H1 (cell line): ENCODE data around the gene KRT85. TPM values are rescaled to one million over a fixed set of nuclear protein-coding genes. Genes with fewer than 3 reads are reported as not detected.

Source experiments
- CTCF ChIA-PET: fragments of 300-600 bp; sonication (Branson Sonifier 250); formaldehyde crosslinking; loops from one replicate; lab custom pipeline; 2021; ENCODE audit not compliant: partially characterized antibody; lab: Charles Lee
- POLR2A ChIA-PET: fragments of 300-600 bp; sonication (Branson Sonifier 250); formaldehyde crosslinking; loops from one replicate; lab custom pipeline; 2021; ENCODE audit warnings: inconsistent platforms; ENCODE audit not compliant: partially characterized antibody; lab: Charles Lee
- DNase-seq, 2 experiments: peaks; one replicate each; pipeline versions ENCODE4 v3.0.0 to v3.0.0-alpha.2; 2010 to 2022; ENCODE audit warnings: low spot score in 2 of 2, low read depth in 1 of 2, mixed read lengths in 1 of 2
- FAIRE-seq: peaks from 2 replicates; lab custom pipeline; 2011; peaks lifted over from hg19 to GRCh38; lab: Jason Lieb, UNC
- H2AFZ ChIP-seq: 2 replicates; pipeline ENCODE4 v1.8.1; 2012; ENCODE audit warnings: low read length, inconsistent platforms
- H2AK5ac ChIP-seq: 2 replicates; pipeline ENCODE4 v1.6.1; 2013; ENCODE audit warnings: low read depth, low read length
- H2BK120ac ChIP-seq: replicated peaks from 2 replicates; pipeline ENCODE3; 2013; ENCODE audit warnings: low read depth, low read length, inconsistent platforms
- H2BK12ac ChIP-seq: 2 replicates; pipeline ENCODE4 v1.6.1; 2013; ENCODE audit warnings: low read depth, low read length
- H2BK15ac ChIP-seq: 2 replicates; pipeline ENCODE4 v1.6.1; 2013; ENCODE audit warnings: low read length
- H2BK20ac ChIP-seq: 2 replicates; pipeline ENCODE4 v1.6.1; 2013; ENCODE audit warnings: low read length
- H2BK5ac ChIP-seq: 2 replicates; pipeline ENCODE4 v1.6.1; 2013; ENCODE audit warnings: low read depth, low read length
- H3K14ac ChIP-seq: 2 replicates; pipeline ENCODE4 v1.6.1; 2013; ENCODE audit warnings: inconsistent platforms; ENCODE audit not compliant: insufficient read length
- H3K18ac ChIP-seq: 2 replicates; pipeline ENCODE4 v1.6.1; 2013; ENCODE audit warnings: low read length; ENCODE audit errors: extremely low read depth
- H3K23ac ChIP-seq: 2 replicates; pipeline ENCODE4 v1.6.1; 2013; ENCODE audit warnings: inconsistent platforms; ENCODE audit not compliant: insufficient read length
- H3K23me2 ChIP-seq: 2 replicates; pipeline ENCODE4 v1.6.1; 2013; ENCODE audit warnings: low read depth, low read length
- H3K27ac ChIP-seq: 2 replicates; pipeline ENCODE4 v1.6.1; 2011; ENCODE audit warnings: low read depth, low read length, inconsistent platforms
- H3K27me3 ChIP-seq, 4 experiments: replicated peaks in 1 of 4; 1 replicate in 1 of 4; 2 replicates in 3 of 4; pipeline versions ENCODE4 v1.6.1 to v1.8.1; 2011 to 2013; ENCODE audit warnings: low read length in 3 of 4, mild to moderate bottlenecking in 3 of 4, inconsistent platforms in 2 of 4, mixed read lengths in 2 of 4, moderate library complexity in 1 of 4; ENCODE audit not compliant: control insufficient read depth in 3 of 4, insufficient read depth in 3 of 4; ENCODE audit errors: extremely low read depth in 1 of 4
- H3K36me3 ChIP-seq, 4 experiments: 2 replicates each; pipeline versions ENCODE4 v1.6.1 to v1.8.1; 2011 to 2013; ENCODE audit warnings: mild to moderate bottlenecking in 4 of 4, low read length in 3 of 4, moderate library complexity in 2 of 4, control low read depth in 1 of 4, inconsistent platforms in 1 of 4; ENCODE audit not compliant: insufficient read depth in 4 of 4, control insufficient read depth in 2 of 4
- H3K4ac ChIP-seq: replicated peaks from 2 replicates; pipeline ENCODE3; 2013; ENCODE audit warnings: low read length, low read depth, mixed read lengths, inconsistent platforms; ENCODE audit not compliant: insufficient read length
- H3K4me1 ChIP-seq, 4 experiments: replicated peaks in 1 of 4; 1 replicate in 1 of 4; 2 replicates in 3 of 4; pipeline versions ENCODE4 v1.6.1 to v1.8.1; 2011 to 2013; ENCODE audit warnings: low read length in 3 of 4, inconsistent platforms in 2 of 4, mixed read lengths in 1 of 4; ENCODE audit not compliant: insufficient read depth in 4 of 4, control insufficient read depth in 3 of 4
- H3K4me2 ChIP-seq, 2 experiments: 2 replicates each; pipeline versions ENCODE4 v1.6.1 to v1.8.1; 2011 to 2013; ENCODE audit warnings: low read depth in 2 of 2, low read length in 2 of 2, control low read depth in 1 of 2, inconsistent platforms in 1 of 2, mild to moderate bottlenecking in 1 of 2; ENCODE audit not compliant: insufficient read depth in 1 of 2
- H3K4me3 ChIP-seq, 4 experiments: fragments of 200-600, 300-600 bp in 1 of 4; sonication (generic), shearing (Covaris generic), sonication (Bioruptor Twin) in 1 of 4; 2 replicates each; pipeline versions ENCODE4 v1.5.1 to v1.8.1; 2011 to 2016; ENCODE audit warnings: low read length in 4 of 4, low read depth in 3 of 4, control low read depth in 2 of 4, inconsistent platforms in 2 of 4, mild to moderate bottlenecking in 2 of 4, mixed read lengths in 1 of 4, moderate library complexity in 1 of 4; ENCODE audit not compliant: insufficient read depth in 2 of 4; ENCODE audit errors: extremely low read depth in 1 of 4
- H3K56ac ChIP-seq: replicated peaks from 2 replicates; pipeline ENCODE3; 2013; ENCODE audit warnings: low read depth, mild to moderate bottlenecking, mixed read lengths, low read length, inconsistent platforms; ENCODE audit not compliant: insufficient read length
- H3K79me1 ChIP-seq: 2 replicates; pipeline ENCODE4 v1.6.1; 2013; ENCODE audit warnings: low read depth, low read length, control low read depth
- H3K79me2 ChIP-seq, 2 experiments: 2 replicates each; pipeline versions ENCODE4 v1.6.1 to v1.8.1; 2012 to 2013; ENCODE audit warnings: low read length in 2 of 2, mild to moderate bottlenecking in 2 of 2, inconsistent platforms in 1 of 2; ENCODE audit not compliant: insufficient read depth in 2 of 2, control insufficient read depth in 1 of 2
- H3K9ac ChIP-seq, 4 experiments: replicated peaks in 1 of 4; 1 replicate in 1 of 4; 2 replicates in 3 of 4; pipeline versions ENCODE4 v1.6.1 to v1.8.1; 2011 to 2013; ENCODE audit warnings: low read depth in 3 of 4, low read length in 3 of 4, control low read depth in 2 of 4, mild to moderate bottlenecking in 2 of 4, moderate library complexity in 2 of 4, inconsistent platforms in 1 of 4; ENCODE audit errors: extremely low read depth in 1 of 4
- H3K9me3 ChIP-seq, 2 experiments: 2 replicates each; pipeline versions ENCODE4 v1.6.1 to v1.8.1; 2012 to 2013; ENCODE audit warnings: mild to moderate bottlenecking in 2 of 2, moderate library complexity in 2 of 2, control low read depth in 1 of 2, inconsistent platforms in 1 of 2, low read depth in 1 of 2, low read length in 1 of 2, mixed read lengths in 1 of 2; ENCODE audit not compliant: insufficient read depth in 2 of 2
- H4K20me1 ChIP-seq, 2 experiments: replicated peaks in 1 of 2; 2 replicates each; pipeline versions ENCODE3 to v1.8.1; 2011 to 2013; ENCODE audit warnings: inconsistent platforms in 2 of 2, low read length in 2 of 2, mild to moderate bottlenecking in 1 of 2; ENCODE audit not compliant: insufficient read depth in 2 of 2, control insufficient read depth in 1 of 2
- H4K5ac ChIP-seq: 2 replicates; pipeline ENCODE4 v1.6.1; 2013; ENCODE audit warnings: low read length, low read depth, mixed read lengths, inconsistent platforms; ENCODE audit not compliant: insufficient read length
- H4K8ac ChIP-seq: 2 replicates; pipeline ENCODE4 v1.8.0; 2013; ENCODE audit warnings: mild to moderate bottlenecking, moderate library complexity, low read length, inconsistent platforms; ENCODE audit not compliant: insufficient read depth; ENCODE audit errors: extremely low read depth
- H4K91ac ChIP-seq: replicated peaks from 2 replicates; pipeline ENCODE3; 2013; ENCODE audit warnings: low read length, mixed read lengths, inconsistent platforms; ENCODE audit not compliant: insufficient read length
- ASH2L ChIP-seq: fragments of 200-600, 300-600 bp; sonication (generic); IDR thresholded peaks from one replicate; pipeline ENCODE4 v1.7.1; 2017; ENCODE audit warnings: low read length
- CBX5 ChIP-seq: fragments of 300-800, 300-1000 bp; sonication (generic); IDR thresholded peaks from 2 replicates; pipeline ENCODE4 v1.7.1; 2016; ENCODE audit warnings: antibody characterized with exemption, low read length, low read depth
- CBX8 ChIP-seq: fragments of 300-800, 300-1000 bp; sonication (generic); IDR thresholded peaks from 2 replicates; pipeline ENCODE4 v1.7.1; 2016; ENCODE audit warnings: low read depth, low read length, borderline replicate concordance
- CEBPB ChIP-seq: IDR thresholded peaks from 2 replicates; pipeline ENCODE4 v1.6.1; 2012; ENCODE audit warnings: low read depth, low read length
- CHD1 ChIP-seq: IDR thresholded peaks from 2 replicates; pipeline ENCODE4 v1.6.1; 2012; ENCODE audit warnings: low read depth, low read length, improper control_type of control experiment
- CREB1 ChIP-seq: IDR thresholded peaks from 2 replicates; pipeline ENCODE4 v1.6.1; 2012; ENCODE audit warnings: inconsistent platforms
- E2F6 ChIP-seq: IDR thresholded peaks from 2 replicates; pipeline ENCODE4 v1.6.1; 2012; ENCODE audit warnings: inconsistent platforms
- GTF2F1 ChIP-seq: IDR thresholded peaks from 2 replicates; pipeline ENCODE4 v1.6.1; 2012; ENCODE audit warnings: low read depth, low read length, improper control_type of control experiment, borderline replicate concordance
- HDAC6 ChIP-seq: IDR thresholded peaks from one replicate; pipeline ENCODE4 v1.7.1; 2012; ENCODE audit warnings: low read depth, mild to moderate bottlenecking, inconsistent platforms, low read length, moderate library complexity
- NRF1 ChIP-seq: IDR thresholded peaks from 2 replicates; pipeline ENCODE4 v1.6.1; 2011; ENCODE audit warnings: mild to moderate bottlenecking, low read depth, low read length, improper control_type of control experiment
- RNF2 ChIP-seq: fragments of 200-900, 300-1000 bp; sonication (generic); IDR thresholded peaks from 2 replicates; pipeline ENCODE4 v1.7.1; 2016; ENCODE audit warnings: borderline replicate concordance, low read depth, mild to moderate bottlenecking, antibody characterized with exemption, low read length; ENCODE audit not compliant: poor library complexity, severe bottlenecking; ENCODE audit errors: missing control alignments
- TBP ChIP-seq: IDR thresholded peaks from 2 replicates; pipeline ENCODE4 v1.6.1; 2011; ENCODE audit warnings: low read depth, low read length, improper control_type of control experiment
- TCF12 ChIP-seq: IDR thresholded peaks from 2 replicates; pipeline ENCODE4 v1.6.1; 2011; ENCODE audit warnings: low read depth, mild to moderate bottlenecking, low read length
- WGBS, 2 experiments: shearing (Covaris generic) in 1 of 2; methylation state at CpG; one replicate each; pipeline versions ENCODE4 v1.1.6 to v1.1.7; 2013 to 2015; ENCODE audit warnings: low lambda C conversion rate in 2 of 2, mixed read lengths in 2 of 2, inconsistent platforms in 1 of 2, low coverage in 1 of 2, missing lambda C conversion rate in 1 of 2; ENCODE audit not compliant: insufficient replicate concordance in 2 of 2, insufficient coverage in 1 of 2, insufficient read length in 1 of 2; ENCODE audit errors: extremely low coverage in 1 of 2, missing lambda C conversion rate in 1 of 2; 5-methylcytosine and 5-hydroxymethylcytosine counted together
- polyA plus RNA-seq, 7 experiments: library from polyadenylated mRNA; depleted of rRNA in 3 of 7; stranded (reverse) in 5 of 7; unstranded in 2 of 7; fragments of >200 nt in 5 of 7; fragments of 200-250 nt in 2 of 7; gene quantifications; 1 replicate in 5 of 7; 2 replicates in 1 of 7; 4 replicates in 1 of 7; pipeline versions ENCODE4 v1.2.1 to v1.2.3, GENCODE V29; 2011 to 2013; ENCODE audit warnings: missing spikeins in 2 of 7, mixed read lengths in 2 of 7
- total RNA-seq: library from RNA; stranded (reverse); fragmentation: NEBNext Ultra II Directional; extraction: Animal tissue kit (Norgen Biotek cat#: 25700); gene quantifications from 2 replicates; pipeline ENCODE4 v1.2.1, GENCODE V29; 2021

The KRT85 gene
- total and polyA plus RNA-seq, 2 of the 8 experiments (the other 6 are each of a cell fraction or from before 2014, with no cell fraction given): not detected

- Histone ChIP-seq H3K27ac (no peak overlapping the region), H3K79me2 (no peaks in the 10 kb centered on the region), H2AK5ac (no peak overlapping the region), H3K36me3 (no peaks in the 10 kb centered on the region), H3K4ac (no peak overlapping the region), H4K5ac (no peak overlapping the region), H2AFZ (no peak overlapping the region), H2BK120ac (no peak overlapping the region), H3K4me2 (no peak overlapping the region), H3K23ac (no peak overlapping the region), H4K20me1 (no peaks in the 10 kb centered on the region), H3K14ac (no peak overlapping the region), H2BK15ac (no peak overlapping the region), H3K9me3 (no peaks in the 10 kb centered on the region), H2BK5ac (no peak overlapping the region), H4K91ac (no peak overlapping the region), H3K23me2 (no peaks in the 10 kb centered on the region), H3K18ac (no peak overlapping the region), H3K4me3 (no peak overlapping the region), H3K56ac (no peak overlapping the region), H3K27me3 (no peaks in the 10 kb centered on the region), H3K79me1 (no peaks in the 10 kb centered on the region), H3K4me1 (no peaks in the 10 kb centered on the region), H3K9ac (no peak overlapping the region), H4K8ac (no peak overlapping the region), H2BK20ac (no peak overlapping the region), H2BK12ac (no peak overlapping the region)
- DNase-seq (no peak), FAIRE-seq (no peak)
- ChIA-PET POLR2A (no interaction called here), CTCF (interaction anchor here (0.8 to 7.8 kb wide), 10 partner anchors 8 to 603 kb away, joined by 3 to 112 read pairs (median 6); partner anchors contain the start of gene KRT84)
- WGBS, 2 experiments: 95% methylated on average over 8 of the region's 8 CpGs; no CpG with 5 or more reads in 1 of the 2 experiments
- TF ChIP-seq CBX5 (no peak), E2F6 (no peak), TBP (no peak), CHD1 (no peak), GTF2F1 (no peak), NRF1 (no peak), RNF2 (no peak), TCF12 (no peak), ASH2L (no peak), CEBPB (no peak), CBX8 (no peak), HDAC6 (no peak), CREB1 (no peak)
Observed at GRCh38 chr12:52377266-52377665, 10.0 kb upstream of the KRT85 start.
